ENCODE data around the gene FEM1B. TPM values are rescaled to one million over a fixed set of nuclear protein-coding genes. Genes with fewer than 3 reads are reported as not detected.
"Not testable (repeated sequence)": the region's sequence is repeated elsewhere in the genome, so short reads cannot be mapped to it uniquely, and the experiment has no call there.

Gene FEM1B
- total RNA-seq: 46.2 and 51.6 TPM in 2 replicates

- H3K36me3 Mint-ChIP-seq (ENCODE audit: low read depth): peaks cover 23% of the 10 kb centered on the region
- peak; percentile 96 for DNase-seq
- H3K27me3 Mint-ChIP-seq: no peaks in the 10 kb centered on the region
- H3K27ac Mint-ChIP-seq: peak within 1 kb of the TSS; percentile 96
- peak within 1 kb of the TSS; percentile 95 for H3K4me3 Mint-ChIP-seq
- peaks cover 48% of the 10 kb centered on the region for H3K4me1 Mint-ChIP-seq
- intact Hi-C loops (cut with micrococcal nuclease): loop anchor here (1.0 to 10.0 kb wide), 8 partner anchors 20 to 1773 kb away; partner anchors contain the start of genes CLN6, MAP2K5, PIAS1 and RPL4
- H3K9me3 Mint-ChIP-seq: no peaks in the 10 kb centered on the region
Measured at GRCh38 chr15:68277603-68278344, at the start of gene FEM1B. Gene FEM1B (plus strand): TSS chr15:68277745. CDS start chr15:68278418, 673 bp downstream.

- peak; percentile 63 for DNase-seq
- H3K27me3 Mint-ChIP-seq: peaks cover 7% of the 10 kb centered on the region
- no peaks in the 10 kb centered on the region for H3K9me3 Mint-ChIP-seq
- peak overlapping the region; percentile 89 for H3K27ac Mint-ChIP-seq
- H3K4me3 Mint-ChIP-seq: peak overlapping the region; percentile 91
- intact Hi-C loops (cut with micrococcal nuclease): no loop called here
- peaks cover 40% of the 10 kb centered on the region for H3K4me1 Mint-ChIP-seq
- H3K36me3 Mint-ChIP-seq (ENCODE audit: low read depth): peaks cover 17% of the 10 kb centered on the region
Measured at GRCh38 chr15:68228143-68228970, 49.2 kb upstream of the FEM1B start.

GRCh38 chr15:68228971-68229385, 48.6 kb upstream of the FEM1B start:
- peaks cover 17% of the 10 kb centered on the region for H3K36me3 Mint-ChIP-seq (ENCODE audit: low read depth)
- intact Hi-C loops (cut with micrococcal nuclease): loop anchor here (1.0 kb wide), 2 partner anchors 48 to 175 kb away; partner anchors contain the start of genes FEM1B and PIAS1
- peaks cover 40% of the 10 kb centered on the region for H3K4me1 Mint-ChIP-seq
- peak overlapping the region; percentile 91 for H3K4me3 Mint-ChIP-seq
- peak overlapping the region; percentile 89 for H3K27ac Mint-ChIP-seq
- peaks cover 7% of the 10 kb centered on the region for H3K27me3 Mint-ChIP-seq
- no peaks in the 10 kb centered on the region for H3K9me3 Mint-ChIP-seq
- no peak for DNase-seq

- H3K27ac Mint-ChIP-seq: peak within 1 kb of the TSS; percentile 89
- H3K27me3 Mint-ChIP-seq: peaks cover 7% of the 10 kb centered on the region
- H3K9me3 Mint-ChIP-seq: no peaks in the 10 kb centered on the region
- H3K4me3 Mint-ChIP-seq: peak within 1 kb of the TSS; percentile 91
- peaks cover 16% of the 10 kb centered on the region for H3K36me3 Mint-ChIP-seq (ENCODE audit: low read depth)
- peak; percentile 94 for DNase-seq
- H3K4me1 Mint-ChIP-seq: peaks cover 37% of the 10 kb centered on the region
- intact Hi-C loops (cut with micrococcal nuclease): loop anchor here (1.0 kb wide), 2 partner anchors 48 to 175 kb away; partner anchors contain the start of genes FEM1B and PIAS1
Measured at GRCh38 chr15:68229386-68230156, 48.0 kb upstream of the FEM1B start, which contains the start of gene CLN6. Gene CLN6 (minus strand): TSS chr15:68229728. CDS start chr15:68229584, 144 bp downstream.

GRCh38 chr15:68230157-68231100, 47.1 kb upstream of the FEM1B start:
- Mint-ChIP-seq H3K36me3 (ENCODE audit: low read depth) (peaks cover 11% of the 10 kb centered on the region), H3K27ac (peak overlapping the region; percentile 89), H3K4me3 (peak overlapping the region; percentile 91), H3K4me1 (peaks cover 29% of the 10 kb centered on the region), H3K27me3 (peaks cover 7% of the 10 kb centered on the region), H3K9me3 (no peaks in the 10 kb centered on the region)
- peak; percentile 58 for DNase-seq
- intact Hi-C loops (cut with micrococcal nuclease): no loop called here

GRCh38 chr15:68231102-68231818, 46.3 kb upstream of the FEM1B start:
- Mint-ChIP-seq H3K27ac (peak overlapping the region; percentile 68), H3K36me3 (ENCODE audit: low read depth) (peaks cover 11% of the 10 kb centered on the region), H3K4me1 (peaks cover 28% of the 10 kb centered on the region), H3K27me3 (peaks cover 7% of the 10 kb centered on the region), H3K9me3 (no peaks in the 10 kb centered on the region), H3K4me3 (peak overlapping the region; percentile 61)
- peak; percentile 58 for DNase-seq
- intact Hi-C loops (cut with micrococcal nuclease): no loop called here

GRCh38 chr15:68232449-68232848, 45.1 kb upstream of the FEM1B start:
- Mint-ChIP-seq H3K4me3 (no peak overlapping the region), H3K27ac (no peak overlapping the region), H3K27me3 (peaks cover 10% of the 10 kb centered on the region), H3K36me3 (ENCODE audit: low read depth) (peaks cover 11% of the 10 kb centered on the region), H3K4me1 (peaks cover 24% of the 10 kb centered on the region), H3K9me3 (no peaks in the 10 kb centered on the region)
- intact Hi-C loops (cut with micrococcal nuclease): no loop called here
- DNase-seq: no peak

- Mint-ChIP-seq H3K4me3 (no peak overlapping the region), H3K9me3 (no peaks in the 10 kb centered on the region), H3K36me3 (ENCODE audit: low read depth) (peaks cover 8% of the 10 kb centered on the region), H3K4me1 (peaks cover 19% of the 10 kb centered on the region), H3K27me3 (peaks cover 11% of the 10 kb centered on the region), H3K27ac (no peak overlapping the region)
- intact Hi-C loops (cut with micrococcal nuclease): no loop called here
- DNase-seq: no peak
Measured at GRCh38 chr15:68232937-68233336, 44.6 kb upstream of the FEM1B start.

- Mint-ChIP-seq H3K27ac (no peak overlapping the region), H3K27me3 (peaks cover 14% of the 10 kb centered on the region), H3K36me3 (ENCODE audit: low read depth) (no peaks in the 10 kb centered on the region), H3K4me1 (peaks cover 11% of the 10 kb centered on the region), H3K4me3 (no peak overlapping the region), H3K9me3 (no peaks in the 10 kb centered on the region)
- intact Hi-C loops (cut with micrococcal nuclease): no loop called here
- DNase-seq: no peak
Measured at GRCh38 chr15:68234060-68234459, 43.5 kb upstream of the FEM1B start.

GRCh38 chr15:68234520-68234919, 43.0 kb upstream of the FEM1B start:
- Mint-ChIP-seq H3K4me1 (peaks cover 11% of the 10 kb centered on the region), H3K27me3 (peaks cover 14% of the 10 kb centered on the region)
- intact Hi-C loops (cut with micrococcal nuclease); H3K9me3 Mint-ChIP-seq; H3K4me3 Mint-ChIP-seq; H3K36me3 Mint-ChIP-seq (ENCODE audit: low read depth); H3K27ac Mint-ChIP-seq: not testable (repeated sequence)
- DNase-seq: peak; percentile 43

GRCh38 chr15:68235022-68235421, 42.5 kb upstream of the FEM1B start:
- peak; percentile 40 for DNase-seq
- H3K9me3 Mint-ChIP-seq: no peaks in the 10 kb centered on the region
- no peak overlapping the region for H3K4me3 Mint-ChIP-seq
- peaks cover 8% of the 10 kb centered on the region for H3K4me1 Mint-ChIP-seq
- intact Hi-C loops (cut with micrococcal nuclease): no loop called here
- H3K27ac Mint-ChIP-seq: no peak overlapping the region
- H3K27me3 Mint-ChIP-seq: peaks cover 14% of the 10 kb centered on the region
- H3K36me3 Mint-ChIP-seq (ENCODE audit: low read depth): no peaks in the 10 kb centered on the region

GRCh38 chr15:68239025-68239424, 38.5 kb upstream of the FEM1B start:
- intact Hi-C loops (cut with micrococcal nuclease): no loop called here
- no peak for DNase-seq
- H3K27me3 Mint-ChIP-seq: peaks cover 7% of the 10 kb centered on the region
- no peaks in the 10 kb centered on the region for H3K4me1 Mint-ChIP-seq
- H3K27ac Mint-ChIP-seq: no peak overlapping the region
- H3K36me3 Mint-ChIP-seq (ENCODE audit: low read depth): no peaks in the 10 kb centered on the region
- no peaks in the 10 kb centered on the region for H3K9me3 Mint-ChIP-seq
- H3K4me3 Mint-ChIP-seq: no peak overlapping the region
